Ishikawa (cell line): ENCODE results near the gene RAB22A.

ENCODE experiments used
- CEBPB ChIP-seq: IDR thresholded peaks from 2 replicates; pipeline ENCODE4 v1.6.1; 2012
- EGR1 ChIP-seq: IDR thresholded peaks from 2 replicates; pipeline ENCODE4 v1.6.1; 2012
- EP300 ChIP-seq: IDR thresholded peaks from 2 replicates; pipeline ENCODE4 v1.6.1; 2012; ENCODE audit warnings: borderline replicate concordance
- RAD21 ChIP-seq: IDR thresholded peaks from 2 replicates; pipeline ENCODE4 v1.6.1; 2012; ENCODE audit warnings: low read depth
- TAF1 ChIP-seq: IDR thresholded peaks from 2 replicates; pipeline ENCODE4 v1.6.1; 2012; ENCODE audit warnings: low read depth, mild to moderate bottlenecking
- TCF12 ChIP-seq: IDR thresholded peaks from 2 replicates; pipeline ENCODE4 v1.6.1; 2012; ENCODE audit warnings: low read depth
- YY1 ChIP-seq: IDR thresholded peaks from 2 replicates; pipeline ENCODE4 v1.6.1; 2012; ENCODE audit warnings: low read depth
- ZBTB7A ChIP-seq: IDR thresholded peaks from 2 replicates; pipeline ENCODE4 v1.6.1; 2012; ENCODE audit warnings: low read depth
- TF ChIP-seq, protein P1 (sequence below): IDR thresholded peaks from 2 replicates; pipeline ENCODE4 v1.6.1; 2012; ENCODE audit warnings: low read depth, mild to moderate bottlenecking
- TF ChIP-seq, protein P2 (sequence below): IDR thresholded peaks from 2 replicates; pipeline ENCODE4 v1.6.1; 2012
- TF ChIP-seq, protein P3 (sequence below): IDR thresholded peaks from 2 replicates; pipeline ENCODE4 v1.6.1; 2012

DNA sequence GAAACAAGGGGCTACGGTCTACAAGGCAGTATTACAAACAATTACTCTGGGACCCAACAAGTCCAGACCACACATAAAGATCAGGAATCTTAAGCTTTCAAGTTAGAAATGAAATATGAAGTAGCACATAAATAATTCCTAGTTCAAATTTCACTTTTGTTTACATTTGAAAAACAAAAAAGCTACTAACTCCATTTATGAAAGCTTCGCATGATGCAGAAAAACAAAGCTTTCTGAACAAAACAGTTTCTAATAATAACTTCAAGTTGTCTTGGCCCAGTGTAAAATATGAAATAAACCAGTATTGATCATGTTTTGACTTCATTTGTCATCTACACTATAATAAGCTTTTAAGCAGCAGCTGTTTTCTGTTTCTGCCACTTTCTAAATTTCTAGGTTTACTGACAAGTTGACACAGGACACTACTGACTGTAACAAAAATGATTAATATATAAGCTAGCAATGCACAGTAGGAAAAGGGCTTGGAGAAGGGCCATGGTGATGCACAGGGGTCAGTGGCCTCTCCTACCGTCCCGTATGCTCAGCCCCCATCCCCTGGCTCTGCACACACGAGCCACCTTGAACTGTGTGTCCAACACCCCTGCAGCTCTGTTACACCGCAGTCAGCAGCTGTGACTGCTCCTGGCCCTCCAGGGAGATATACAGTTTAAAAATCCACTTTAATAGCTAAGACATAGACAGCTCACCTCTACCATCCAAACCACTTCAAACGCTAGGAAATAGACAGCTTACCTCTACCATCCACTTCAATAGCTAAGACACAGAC, 13.3 kb upstream of the RAB22A start:
- TF ChIP-seq EGR1 (no peak), YY1 (no peak), TAF1 (no peak), TCF12 (no peak), CEBPB (no peak), EP300 (no peak), RAD21 (no peak), ZBTB7A (no peak)
- TF ChIP-seq, protein P1, sequence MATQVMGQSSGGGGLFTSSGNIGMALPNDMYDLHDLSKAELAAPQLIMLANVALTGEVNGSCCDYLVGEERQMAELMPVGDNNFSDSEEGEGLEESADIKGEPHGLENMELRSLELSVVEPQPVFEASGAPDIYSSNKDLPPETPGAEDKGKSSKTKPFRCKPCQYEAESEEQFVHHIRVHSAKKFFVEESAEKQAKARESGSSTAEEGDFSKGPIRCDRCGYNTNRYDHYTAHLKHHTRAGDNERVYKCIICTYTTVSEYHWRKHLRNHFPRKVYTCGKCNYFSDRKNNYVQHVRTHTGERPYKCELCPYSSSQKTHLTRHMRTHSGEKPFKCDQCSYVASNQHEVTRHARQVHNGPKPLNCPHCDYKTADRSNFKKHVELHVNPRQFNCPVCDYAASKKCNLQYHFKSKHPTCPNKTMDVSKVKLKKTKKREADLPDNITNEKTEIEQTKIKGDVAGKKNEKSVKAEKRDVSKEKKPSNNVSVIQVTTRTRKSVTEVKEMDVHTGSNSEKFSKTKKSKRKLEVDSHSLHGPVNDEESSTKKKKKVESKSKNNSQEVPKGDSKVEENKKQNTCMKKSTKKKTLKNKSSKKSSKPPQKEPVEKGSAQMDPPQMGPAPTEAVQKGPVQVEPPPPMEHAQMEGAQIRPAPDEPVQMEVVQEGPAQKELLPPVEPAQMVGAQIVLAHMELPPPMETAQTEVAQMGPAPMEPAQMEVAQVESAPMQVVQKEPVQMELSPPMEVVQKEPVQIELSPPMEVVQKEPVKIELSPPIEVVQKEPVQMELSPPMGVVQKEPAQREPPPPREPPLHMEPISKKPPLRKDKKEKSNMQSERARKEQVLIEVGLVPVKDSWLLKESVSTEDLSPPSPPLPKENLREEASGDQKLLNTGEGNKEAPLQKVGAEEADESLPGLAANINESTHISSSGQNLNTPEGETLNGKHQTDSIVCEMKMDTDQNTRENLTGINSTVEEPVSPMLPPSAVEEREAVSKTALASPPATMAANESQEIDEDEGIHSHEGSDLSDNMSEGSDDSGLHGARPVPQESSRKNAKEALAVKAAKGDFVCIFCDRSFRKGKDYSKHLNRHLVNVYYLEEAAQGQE: no peak
- TF ChIP-seq, protein P2, sequence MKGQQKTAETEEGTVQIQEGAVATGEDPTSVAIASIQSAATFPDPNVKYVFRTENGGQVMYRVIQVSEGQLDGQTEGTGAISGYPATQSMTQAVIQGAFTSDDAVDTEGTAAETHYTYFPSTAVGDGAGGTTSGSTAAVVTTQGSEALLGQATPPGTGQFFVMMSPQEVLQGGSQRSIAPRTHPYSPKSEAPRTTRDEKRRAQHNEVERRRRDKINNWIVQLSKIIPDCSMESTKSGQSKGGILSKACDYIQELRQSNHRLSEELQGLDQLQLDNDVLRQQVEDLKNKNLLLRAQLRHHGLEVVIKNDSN: no peak
- TF ChIP-seq, protein P3, sequence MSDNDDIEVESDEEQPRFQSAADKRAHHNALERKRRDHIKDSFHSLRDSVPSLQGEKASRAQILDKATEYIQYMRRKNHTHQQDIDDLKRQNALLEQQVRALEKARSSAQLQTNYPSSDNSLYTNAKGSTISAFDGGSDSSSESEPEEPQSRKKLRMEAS: no peak
